ENCODE measurements around the gene ARID1B. TPM values are rescaled to one million over a fixed set of nuclear protein-coding genes. Genes with fewer than 3 reads are reported as not detected.

ARID1B gene
- total RNA-seq, 4 donors from 2014 or later, result 25.2 to 103 (median 59.5) TPM

DNA sequence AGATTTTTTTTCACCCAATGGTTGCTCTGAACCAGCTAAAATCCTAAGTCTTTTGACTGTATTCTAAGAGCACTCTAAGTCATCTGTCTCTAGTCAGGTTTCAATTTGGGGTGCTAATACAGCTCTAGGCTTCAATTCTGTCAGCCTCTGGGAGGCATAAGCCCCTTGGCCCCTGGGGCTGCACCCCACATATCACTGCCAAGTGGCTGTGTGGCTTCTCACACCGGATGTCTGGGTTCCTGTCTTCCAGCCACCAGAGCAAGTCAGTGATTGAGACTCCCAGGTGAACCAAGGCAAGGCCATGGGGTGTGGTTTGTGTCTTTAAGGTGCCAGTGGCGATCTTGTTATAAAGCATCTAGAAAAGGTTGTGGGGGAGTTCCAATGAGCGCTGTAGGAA is 409.6 kb downstream of the ARID1B start:
- Histone ChIP-seq H3K9me3 (no peaks in the 10 kb centered on the region), H3K27me3 (no peaks in the 10 kb centered on the region), H3K36me3 (peaks cover 16 to 94% (median 21%) of the 10 kb centered on the region in 3 donors), H3K27ac (peak overlapping the region in 3 of 4 donors; percentile 51 to 64 (median 63)), H3K4me3 (no peak overlapping the region), H3K4me1 (peaks cover 10 to 44% (median 15%) of the 10 kb centered on the region in 3 donors)
- TF ChIP-seq, protein P1, sequence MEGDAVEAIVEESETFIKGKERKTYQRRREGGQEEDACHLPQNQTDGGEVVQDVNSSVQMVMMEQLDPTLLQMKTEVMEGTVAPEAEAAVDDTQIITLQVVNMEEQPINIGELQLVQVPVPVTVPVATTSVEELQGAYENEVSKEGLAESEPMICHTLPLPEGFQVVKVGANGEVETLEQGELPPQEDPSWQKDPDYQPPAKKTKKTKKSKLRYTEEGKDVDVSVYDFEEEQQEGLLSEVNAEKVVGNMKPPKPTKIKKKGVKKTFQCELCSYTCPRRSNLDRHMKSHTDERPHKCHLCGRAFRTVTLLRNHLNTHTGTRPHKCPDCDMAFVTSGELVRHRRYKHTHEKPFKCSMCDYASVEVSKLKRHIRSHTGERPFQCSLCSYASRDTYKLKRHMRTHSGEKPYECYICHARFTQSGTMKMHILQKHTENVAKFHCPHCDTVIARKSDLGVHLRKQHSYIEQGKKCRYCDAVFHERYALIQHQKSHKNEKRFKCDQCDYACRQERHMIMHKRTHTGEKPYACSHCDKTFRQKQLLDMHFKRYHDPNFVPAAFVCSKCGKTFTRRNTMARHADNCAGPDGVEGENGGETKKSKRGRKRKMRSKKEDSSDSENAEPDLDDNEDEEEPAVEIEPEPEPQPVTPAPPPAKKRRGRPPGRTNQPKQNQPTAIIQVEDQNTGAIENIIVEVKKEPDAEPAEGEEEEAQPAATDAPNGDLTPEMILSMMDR (IDR thresholded peaks at IDR 0.05), result no peak
- no peak for TF ChIP-seq POLR2A (IDR thresholded peaks at IDR 0.05)
- 75 to 90% methylated on average over 2 of the region's 3 CpGs for WGBS, 2 donors
- DNase-seq, result no peak
- intact Hi-C loops (cut with DNase I), result loop anchor here (10.0 kb wide), 1 partner anchor 142 kb away; no protein-coding TSS in a partner anchor

DNA sequence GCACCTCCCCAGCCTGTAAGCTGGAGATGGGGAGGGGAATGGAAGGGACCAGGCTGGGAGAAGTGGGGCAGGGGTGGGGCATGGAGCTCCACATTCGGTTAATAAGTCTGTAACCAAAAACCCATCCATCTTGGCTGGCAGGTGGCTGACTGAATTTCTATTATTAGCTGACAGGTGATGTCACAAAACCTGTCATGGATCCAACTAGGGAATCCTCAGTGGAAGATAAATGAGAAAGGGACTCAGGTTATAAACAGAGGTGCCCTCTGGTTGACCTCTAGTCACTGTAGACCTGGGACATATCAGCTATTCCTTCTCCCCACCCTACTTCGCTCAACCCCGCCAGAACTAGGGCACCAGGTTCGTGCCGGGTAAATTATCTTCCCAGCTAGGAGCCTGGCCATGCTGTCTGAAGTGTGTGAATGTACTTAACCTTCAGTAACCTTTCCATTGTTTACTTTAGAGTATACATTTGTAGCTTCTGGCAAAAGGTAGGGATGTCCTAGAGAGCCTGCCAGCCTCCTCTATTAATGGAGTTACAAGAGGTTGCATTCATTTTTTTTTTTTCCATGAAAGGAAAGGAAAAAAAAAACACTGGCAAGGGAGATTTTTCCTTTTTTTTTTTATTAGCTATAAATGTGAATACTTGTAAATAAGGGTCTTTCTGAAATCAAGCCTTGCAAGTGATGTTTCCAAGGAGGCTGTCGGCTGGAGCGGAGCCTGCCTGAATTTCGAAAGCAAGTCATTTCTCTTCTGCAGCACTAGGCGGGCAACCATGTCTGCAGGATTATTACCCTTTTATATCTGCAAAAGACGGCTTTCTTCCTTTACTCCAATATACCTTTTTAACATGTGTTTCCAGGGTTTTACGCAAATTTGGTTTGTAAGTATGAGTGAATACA is 410.3 kb downstream of the ARID1B start:
- no peak for TF ChIP-seq POLR2A (IDR thresholded peaks at IDR 0.05)
- TF ChIP-seq, protein P1 (IDR thresholded peaks at IDR 0.05), result no peak
- peak overlapping the region in 3 of 4 donors; percentile 51 to 64 (median 63) for H3K27ac ChIP-seq
- peaks cover 16 to 94% (median 18%) of the 10 kb centered on the region in 3 donors for H3K36me3 ChIP-seq
- H3K27me3 ChIP-seq, result no peaks in the 10 kb centered on the region
- intact Hi-C loops (cut with DNase I), result loop anchor here (10.0 kb wide), 1 partner anchor 143 kb away; no protein-coding TSS in a partner anchor
- DNase-seq, result no peak
- H3K4me3 ChIP-seq, result no peak overlapping the region
- peaks cover 10 to 38% (median 15%) of the 10 kb centered on the region in 3 donors for H3K4me1 ChIP-seq
- WGBS, 2 donors, result 65 to 67% methylated on average over 11 of the region's 11 CpGs
- no peaks in the 10 kb centered on the region for H3K9me3 ChIP-seq

DNA sequence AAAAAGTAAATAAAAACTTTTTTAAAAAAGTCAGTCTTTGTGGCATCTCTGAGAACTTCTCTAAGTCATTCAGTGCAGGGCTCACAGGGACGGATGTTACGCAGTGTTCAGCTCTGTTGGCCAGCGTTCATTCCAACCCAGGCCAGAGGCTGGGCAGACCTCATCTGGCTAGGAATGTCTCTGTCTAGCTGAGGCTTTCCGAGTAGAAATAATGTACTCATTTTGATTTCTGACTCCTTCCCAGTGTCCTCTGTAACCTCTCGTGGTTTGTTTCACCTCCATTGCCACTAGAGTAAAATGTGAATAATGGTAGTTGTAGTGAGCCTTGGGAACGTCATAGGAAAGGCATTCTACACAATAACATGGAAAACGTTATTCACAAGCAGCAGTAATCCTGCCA is 411.0 kb downstream of the ARID1B start:
- H3K27ac ChIP-seq, result no peak overlapping the region
- H3K27me3 ChIP-seq, result no peaks in the 10 kb centered on the region
- intact Hi-C loops (cut with DNase I), result loop anchor here (10.0 kb wide), 1 partner anchor 143 kb away; no protein-coding TSS in a partner anchor
- peaks cover 10 to 37% (median 15%) of the 10 kb centered on the region in 3 donors for H3K4me1 ChIP-seq
- H3K9me3 ChIP-seq, result no peaks in the 10 kb centered on the region
- WGBS, 2 donors, result 72 to 81% methylated on average over 7 of the region's 7 CpGs
- H3K4me3 ChIP-seq, result no peak overlapping the region
- DNase-seq, result no peak
- no peak for TF ChIP-seq POLR2A (IDR thresholded peaks at IDR 0.05)
- TF ChIP-seq, protein P1 (IDR thresholded peaks at IDR 0.05), result no peak
- H3K36me3 ChIP-seq, result peaks cover 12 to 93% (median 16%) of the 10 kb centered on the region in 3 donors

DNA sequence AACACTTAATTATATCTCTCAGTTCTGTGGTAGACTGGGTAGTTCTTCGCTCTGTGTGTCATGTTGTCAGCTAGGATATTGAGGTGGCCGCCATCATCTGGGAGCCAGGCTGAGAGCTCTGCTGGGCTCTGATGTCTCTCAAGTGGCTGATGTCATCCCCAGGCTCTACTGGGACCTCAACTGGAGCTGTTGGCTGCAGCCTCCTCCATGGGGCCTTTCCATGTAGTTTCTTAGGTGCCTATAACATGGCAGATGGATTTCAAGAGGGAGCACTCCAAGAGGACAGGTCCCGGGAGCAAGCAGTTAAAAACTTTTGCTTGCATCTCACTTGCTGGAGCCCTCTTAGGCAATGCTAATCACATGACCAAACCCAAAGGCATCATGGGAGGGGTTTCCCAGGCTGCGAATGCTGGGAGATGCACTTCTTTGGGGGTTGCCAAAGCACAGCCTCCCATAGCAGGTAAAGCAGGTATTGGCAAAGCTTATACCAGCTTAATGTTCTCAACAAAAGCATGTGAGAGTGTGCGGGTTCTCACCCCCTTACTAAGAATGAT is 416.3 kb downstream of the ARID1B start:
- intact Hi-C loops (cut with DNase I), result no loop called here
- TF ChIP-seq, protein P1 (IDR thresholded peaks at IDR 0.05), result no peak
- TF ChIP-seq POLR2A (IDR thresholded peaks at IDR 0.05), result no peak
- H3K27ac ChIP-seq, result no peak overlapping the region
- peaks cover 0 to 7% (median 5%) of the 10 kb centered on the region in 3 donors for H3K4me1 ChIP-seq
- no peak for DNase-seq
- no peak overlapping the region for H3K4me3 ChIP-seq
- H3K9me3 ChIP-seq, result no peaks in the 10 kb centered on the region
- peaks cover 15 to 85% (median 27%) of the 10 kb centered on the region in 3 donors for H3K36me3 ChIP-seq
- WGBS, 2 donors, result 94% methylated on average over 5 of the region's 5 CpGs
- H3K27me3 ChIP-seq, result no peaks in the 10 kb centered on the region

DNA sequence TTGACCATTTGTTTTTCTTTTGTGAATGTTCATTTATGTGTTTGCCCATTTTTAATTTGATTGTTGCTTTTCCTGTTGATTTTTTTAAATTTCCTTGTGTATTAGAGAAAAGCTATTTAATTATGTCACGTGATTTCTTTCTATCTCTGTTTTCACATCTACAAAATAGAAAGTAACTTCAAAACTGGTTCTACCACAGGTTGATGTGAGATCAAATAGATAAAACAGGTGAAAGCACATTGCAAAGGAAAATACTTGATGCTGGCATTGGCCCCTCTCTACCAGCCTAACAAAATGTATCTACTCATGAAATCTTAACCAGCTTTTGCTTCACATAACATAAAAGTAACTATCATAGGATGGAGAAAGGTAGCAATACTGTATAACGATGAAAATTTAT is 416.9 kb downstream of the ARID1B start:
- Histone ChIP-seq H3K9me3 (no peaks in the 10 kb centered on the region), H3K27ac (no peak overlapping the region), H3K4me3 (no peak overlapping the region), H3K4me1 (peaks cover 3 to 13% (median 7%) of the 10 kb centered on the region in 3 donors), H3K27me3 (no peaks in the 10 kb centered on the region), H3K36me3 (peaks cover 15 to 79% (median 27%) of the 10 kb centered on the region in 3 donors)
- WGBS, 2 donors, result 63 to 69% methylated on average over 2 of the region's 2 CpGs
- no peak for TF ChIP-seq POLR2A (IDR thresholded peaks at IDR 0.05)
- TF ChIP-seq, protein P1 (IDR thresholded peaks at IDR 0.05), result no peak
- intact Hi-C loops (cut with DNase I), result no loop called here
- DNase-seq, result no peak
